GM18502 (cell line): ENCODE measurements around the gene FAM171A2.

Experiments
- ATAC-seq: cut with Tn5 transposase; IDR thresholded peaks from one replicate; pipeline ENCODE4 v1.9.1; 2021; ENCODE audit warnings: mild to moderate bottlenecking; ENCODE audit not compliant: unreplicated experiment, poor library complexity

The FAM171A2 gene

DNA sequence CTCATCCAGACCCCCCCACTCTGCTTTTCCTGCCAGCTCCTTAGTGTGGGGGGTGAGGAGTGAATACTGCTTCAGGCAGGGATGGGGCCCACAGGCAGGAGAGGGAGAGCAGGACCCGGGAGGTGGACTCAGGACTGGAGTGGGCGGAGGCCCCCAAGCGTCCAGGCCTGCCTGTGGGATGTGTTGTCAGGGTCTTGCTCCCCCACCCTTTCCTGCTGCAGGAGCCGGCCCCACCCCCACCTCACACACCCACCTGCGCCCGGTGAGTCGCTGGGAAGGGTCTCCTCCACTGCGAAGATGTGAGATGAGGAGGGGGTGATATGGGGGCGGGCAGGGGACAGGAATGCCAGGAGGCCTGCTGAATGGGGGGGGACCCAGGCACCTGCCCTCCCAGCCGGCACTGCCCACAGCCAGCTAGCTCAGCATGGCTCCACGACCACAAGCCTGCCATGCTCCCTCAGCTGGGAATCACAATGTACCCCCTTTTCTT, 1.1 kb downstream of the FAM171A2 start:
- no peak for ATAC-seq

DNA sequence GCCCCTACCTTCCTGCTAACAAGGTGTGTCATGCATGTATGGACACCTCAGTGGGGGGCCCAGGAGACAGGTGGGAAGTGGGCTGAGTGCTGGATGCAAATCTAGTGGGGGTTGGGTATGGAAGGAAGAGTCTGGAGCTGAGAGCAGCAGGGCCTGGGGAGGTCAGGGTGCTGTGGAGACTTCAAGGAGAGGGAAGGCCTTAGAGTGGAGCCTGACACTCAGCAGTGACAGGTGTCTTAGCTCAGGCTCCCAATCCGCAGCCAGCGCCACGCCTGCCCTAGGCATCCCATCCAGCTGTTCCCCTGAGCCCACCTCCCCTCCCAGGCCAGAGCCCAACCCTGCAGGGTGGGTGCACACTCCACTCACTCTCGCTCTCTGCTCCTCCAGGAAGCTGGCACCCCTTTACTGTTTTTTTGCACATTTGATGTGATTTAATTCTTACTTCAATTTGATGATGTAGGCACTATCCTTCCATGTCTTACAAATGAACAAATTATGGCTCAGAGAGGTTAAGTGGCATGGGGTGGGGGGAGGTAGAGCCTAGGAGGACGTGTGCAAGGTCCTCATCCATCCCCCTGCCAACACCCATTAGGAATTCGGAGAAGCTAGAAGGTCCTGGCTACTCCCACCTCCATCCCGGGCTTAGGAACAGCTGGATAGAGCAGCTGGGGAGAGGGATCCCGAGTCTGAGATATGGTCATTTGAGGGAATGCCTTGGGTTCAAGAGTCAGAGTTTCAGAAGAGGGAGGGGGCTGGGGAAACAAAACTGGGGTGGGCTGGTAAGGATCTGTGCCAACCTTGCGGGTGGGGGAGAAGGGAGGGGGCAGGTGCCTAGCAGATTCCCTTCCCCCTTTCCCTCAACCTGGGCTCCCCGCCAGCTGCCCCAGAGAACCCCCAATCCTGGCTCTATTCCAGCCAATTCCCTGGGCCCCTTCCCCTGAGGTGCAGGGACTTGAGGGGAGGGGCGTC, 2.1 kb downstream of the FAM171A2 start:
- ATAC-seq = no peak

DNA sequence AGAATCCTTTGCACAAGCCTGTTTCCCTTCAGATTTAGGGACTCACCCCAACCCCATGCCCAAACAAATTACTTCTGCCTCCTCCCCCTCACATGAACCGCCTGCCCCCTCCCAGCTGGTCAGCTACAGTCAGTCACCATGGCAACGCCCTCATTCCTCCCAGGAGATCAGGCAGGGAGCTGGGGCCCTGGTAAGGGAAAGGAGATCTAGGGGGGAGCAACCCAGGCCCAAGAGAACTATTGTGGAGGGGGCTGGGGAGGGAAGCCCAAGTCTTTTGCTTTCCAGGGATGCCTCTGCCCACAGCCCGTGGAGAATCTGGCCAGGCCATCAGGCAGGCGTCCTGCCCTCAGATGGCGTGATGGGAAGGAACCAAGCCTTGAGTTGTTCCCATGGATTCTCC, 2.8 kb downstream of the FAM171A2 start:
- ATAC-seq = no peak

DNA sequence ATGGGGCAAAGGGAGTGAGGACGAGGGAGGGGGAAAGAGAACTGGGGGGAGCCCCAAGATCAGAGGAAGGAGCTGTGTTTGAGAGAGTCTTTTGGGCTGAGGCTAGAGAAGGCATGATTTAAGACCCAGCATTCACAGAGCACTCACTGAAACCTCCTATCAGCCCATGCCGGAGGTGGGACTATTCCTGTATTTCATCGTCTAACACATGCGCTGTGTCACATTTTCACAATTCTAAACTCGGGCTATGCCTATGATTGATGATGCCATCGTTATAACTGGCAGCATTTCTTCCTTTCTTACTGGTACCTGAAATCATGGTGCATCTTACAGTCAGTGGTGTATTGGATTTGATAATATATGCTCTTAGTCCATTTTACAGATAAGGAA, 3.5 kb downstream of the FAM171A2 start:
- ATAC-seq = no peak

DNA sequence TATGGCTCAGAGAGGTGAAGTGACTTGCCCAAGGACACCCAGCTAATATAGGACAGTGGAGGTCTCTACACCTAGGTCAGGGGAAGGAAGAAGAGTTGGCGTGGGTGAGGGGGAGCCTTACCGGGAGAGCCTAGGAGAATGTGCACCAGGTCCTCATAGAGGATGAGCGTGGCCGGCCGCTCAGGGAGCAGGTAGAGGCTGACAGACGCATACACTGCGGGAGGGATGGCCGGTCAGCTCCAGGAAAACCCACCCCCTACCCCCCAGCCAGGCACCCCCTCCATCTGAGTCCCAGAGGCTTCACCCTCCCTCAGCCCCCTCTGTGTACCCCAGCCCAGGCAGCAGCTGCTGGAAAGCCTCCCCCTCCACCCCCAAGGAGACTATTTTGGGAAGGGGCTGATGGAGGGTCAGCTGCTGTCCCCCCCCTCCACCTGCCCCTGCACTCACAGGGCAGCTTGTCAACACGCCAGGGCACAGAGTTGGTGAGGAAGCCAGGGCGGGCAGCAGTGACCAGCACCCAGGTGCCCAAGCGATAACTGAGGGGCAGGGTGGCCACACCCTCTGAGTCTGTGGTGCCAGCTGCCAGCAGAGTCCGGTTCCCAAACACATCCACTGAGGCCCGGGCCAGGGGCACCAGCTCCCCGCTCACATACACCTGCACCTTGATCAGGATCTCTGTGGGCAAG, 4.1 kb downstream of the FAM171A2 start:
- no peak for ATAC-seq

DNA sequence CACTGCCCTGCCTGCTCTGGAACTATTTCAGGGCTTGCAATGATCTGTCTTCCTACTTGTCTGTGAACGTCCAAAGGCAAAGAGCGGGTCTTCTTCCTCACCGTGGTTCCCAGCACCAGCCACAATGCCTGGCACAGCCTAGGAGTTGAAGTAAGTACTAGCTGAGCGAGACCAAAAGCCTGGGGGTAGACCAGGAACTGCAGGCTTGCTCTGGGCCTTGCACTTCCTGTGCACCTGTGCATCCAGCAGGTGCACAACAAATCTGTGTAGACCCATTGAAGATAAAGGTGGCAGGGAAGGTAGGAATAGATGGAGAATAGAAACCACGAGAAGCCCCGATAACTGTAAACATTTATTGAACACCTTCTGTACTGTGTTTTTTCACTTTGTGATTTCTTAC, 4.6 kb downstream of the FAM171A2 start:
- ATAC-seq = no peak

DNA sequence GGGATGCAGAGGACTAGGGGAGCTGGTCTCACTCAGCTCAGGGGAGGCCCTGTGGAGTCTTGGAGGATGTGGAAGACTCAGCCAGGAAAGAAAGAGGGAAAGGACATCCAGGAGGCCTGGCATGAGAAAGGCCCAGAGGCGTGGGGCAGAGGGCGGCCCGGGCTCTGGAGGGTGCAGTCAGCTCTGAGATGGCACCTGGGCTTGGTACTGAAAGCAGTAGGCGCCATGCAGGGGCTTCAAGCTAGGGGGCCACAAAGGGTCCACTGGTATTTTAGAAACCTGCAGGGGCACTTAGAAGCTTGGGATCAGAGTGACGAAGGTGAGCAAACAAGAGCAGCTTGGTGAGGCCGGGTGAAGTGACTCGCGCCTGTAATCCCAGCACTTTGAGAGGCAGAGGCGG, 5.6 kb downstream of the FAM171A2 start:
- no peak for ATAC-seq

DNA sequence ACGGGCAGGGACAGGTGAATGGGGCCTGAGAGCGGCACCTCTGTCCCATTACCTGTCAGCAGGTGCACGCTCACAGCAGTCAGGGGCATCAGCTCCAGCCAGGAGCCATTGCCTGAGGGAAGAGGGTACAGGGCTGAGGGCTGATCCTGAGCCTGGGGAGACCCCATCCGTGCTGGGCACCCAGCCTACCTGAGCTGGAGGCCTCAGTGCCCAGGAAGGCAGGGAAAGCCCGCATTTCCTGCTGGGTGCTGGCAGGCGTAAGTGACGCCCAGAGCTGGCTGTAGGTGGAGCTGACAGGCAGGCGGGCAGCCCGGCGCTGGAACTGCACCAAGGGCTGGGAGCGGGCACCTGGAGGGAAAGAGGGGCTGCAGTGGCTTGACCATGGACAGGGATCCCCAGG, 7.4 kb downstream of the FAM171A2 start:
- ATAC-seq = no peak

DNA sequence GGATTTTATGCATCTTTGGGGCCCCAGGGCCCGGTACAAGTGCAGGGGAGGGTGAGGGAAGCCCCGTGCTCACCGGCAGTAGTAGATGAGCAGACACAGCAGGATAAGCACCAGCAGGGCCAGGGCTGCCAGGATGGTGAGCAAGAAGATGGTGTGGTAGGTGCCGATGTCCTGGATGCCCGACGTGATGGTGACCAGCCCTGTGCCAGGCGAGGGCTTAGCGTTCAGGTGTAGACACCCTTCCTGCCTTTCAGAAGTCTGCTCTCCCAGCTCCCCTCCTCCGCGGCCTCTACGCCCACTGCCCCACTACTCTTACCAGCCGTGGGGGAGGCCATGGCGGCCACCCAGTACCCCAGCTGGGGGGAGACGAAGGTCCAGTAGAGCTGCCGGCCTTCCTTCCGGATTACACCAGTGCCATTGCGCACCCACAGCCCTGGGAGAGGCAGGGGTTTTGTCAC, 8.0 kb downstream of the FAM171A2 start:
- no peak for ATAC-seq

DNA sequence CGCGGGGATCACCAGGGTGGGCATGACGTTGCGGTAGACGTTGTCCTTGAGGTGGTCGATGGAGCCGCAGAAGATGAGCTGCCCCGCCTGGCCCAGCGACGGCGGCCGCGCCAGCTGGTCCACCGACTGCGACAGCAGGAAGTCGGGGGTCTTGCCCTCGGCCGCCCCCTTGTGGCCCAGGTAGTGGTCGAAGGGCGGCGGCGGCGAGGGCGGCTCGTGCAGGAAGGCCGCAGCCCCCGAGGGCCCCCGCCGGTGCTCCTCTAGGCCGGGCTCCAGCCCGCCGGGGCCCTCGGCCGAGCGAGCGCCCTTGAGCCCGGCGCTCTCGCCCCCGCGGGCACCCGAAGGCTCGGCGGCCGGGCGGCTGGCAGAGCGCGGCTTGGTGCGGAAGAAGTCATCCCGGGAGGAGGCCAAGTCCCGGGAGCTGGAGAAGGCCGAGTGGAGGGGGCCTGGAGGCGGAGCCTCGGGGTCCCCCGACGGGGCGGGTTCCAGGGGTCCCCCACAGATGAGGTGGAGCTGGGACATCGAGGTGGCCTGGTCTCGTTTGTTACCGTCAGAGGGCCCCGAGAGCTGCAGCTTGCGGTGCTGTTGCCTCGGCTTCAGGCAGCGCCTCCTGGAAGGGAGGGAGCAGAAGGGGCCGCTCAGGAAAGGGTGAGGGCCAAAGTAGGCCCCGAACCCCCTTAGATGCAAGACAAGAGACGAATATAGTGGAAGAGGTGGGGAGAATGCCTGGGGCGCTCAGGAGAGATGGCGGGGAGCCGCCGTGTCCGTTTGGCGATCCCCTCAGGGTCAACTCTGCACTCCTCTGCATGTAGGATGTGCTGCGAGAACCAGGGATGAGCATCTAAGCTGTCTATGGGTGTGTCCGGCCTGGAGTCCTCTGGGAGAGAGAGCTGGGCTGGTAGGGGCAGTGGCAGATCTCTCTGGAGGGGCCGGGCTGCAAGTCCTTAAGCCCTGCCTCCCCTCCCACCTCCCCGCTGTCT, 8.8 kb downstream of the FAM171A2 start:
- ATAC-seq = no peak

DNA sequence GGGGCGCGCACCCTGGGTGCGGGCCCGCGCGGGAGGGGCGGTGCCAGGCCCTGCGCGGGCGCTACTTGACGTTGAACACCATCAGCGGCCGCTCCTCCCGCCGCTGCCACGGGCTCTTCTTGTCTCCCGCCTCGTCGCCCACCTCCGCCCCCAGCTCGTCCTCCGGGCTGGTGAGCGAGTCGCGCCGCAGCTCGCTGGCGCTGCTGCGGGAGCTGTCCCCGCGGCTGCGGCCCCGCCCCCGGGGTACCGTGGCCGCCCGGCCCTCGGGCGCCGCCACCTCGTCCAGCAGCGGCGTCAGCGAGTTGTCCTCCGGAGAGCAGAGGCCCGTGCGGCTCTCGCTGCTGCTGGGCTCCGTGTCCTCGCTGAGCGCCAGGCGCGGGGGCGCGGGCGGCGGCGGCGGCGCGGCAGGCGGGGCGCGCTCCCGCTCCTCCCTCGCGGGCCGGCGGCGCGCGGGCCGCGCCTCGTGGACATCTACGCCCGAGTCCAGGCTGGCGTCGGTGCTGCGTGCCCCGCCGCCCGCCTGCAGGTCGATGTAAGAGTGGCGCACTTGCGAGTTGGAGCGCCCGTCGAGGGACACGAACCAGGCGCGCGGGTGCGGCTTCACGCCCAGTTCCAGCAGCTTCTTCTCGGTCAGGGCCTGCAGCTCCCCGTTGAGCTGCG, 9.9 kb downstream of the FAM171A2 start:
- no peak for ATAC-seq

DNA sequence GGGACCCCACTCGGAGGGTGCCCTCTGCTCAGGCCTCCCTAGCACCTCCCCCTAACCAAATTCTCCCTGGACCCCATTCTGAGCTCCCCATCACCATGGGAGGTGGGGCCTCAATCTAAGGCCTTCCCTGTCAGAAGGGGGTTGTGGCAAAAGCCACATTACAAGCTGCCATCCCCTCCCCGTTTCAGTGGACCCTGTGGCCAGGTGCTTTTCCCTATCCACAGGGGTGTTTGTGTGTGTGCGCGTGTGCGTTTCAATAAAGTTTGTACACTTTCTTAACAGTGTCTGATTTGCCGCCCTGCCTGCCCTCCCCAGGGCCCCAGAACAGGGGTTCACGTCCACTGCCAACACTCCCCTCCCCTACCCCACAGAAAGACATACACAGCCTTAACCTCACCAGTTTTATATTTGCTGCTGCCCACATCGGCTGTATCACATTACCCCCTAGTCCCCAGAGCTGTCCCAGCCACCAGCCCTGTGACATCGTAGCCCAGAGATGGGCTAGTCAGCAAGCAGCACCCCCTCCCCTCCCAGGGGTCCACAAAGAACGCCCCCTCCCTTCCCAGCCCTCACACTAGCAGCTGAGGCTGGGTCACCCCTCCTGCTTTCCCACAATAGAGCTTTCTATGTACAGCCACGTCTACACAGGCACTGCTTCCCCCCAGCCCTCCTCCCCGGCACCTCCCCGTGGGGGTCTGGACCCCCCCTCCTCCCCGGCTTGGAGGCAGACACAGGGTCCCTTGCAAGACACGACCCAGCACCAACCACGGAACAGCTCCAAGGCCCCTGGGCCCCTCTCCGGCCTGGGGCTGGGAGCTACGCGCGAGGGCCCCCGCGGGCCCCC, 10.6 kb downstream of the FAM171A2 start:
- ATAC-seq = no peak

DNA sequence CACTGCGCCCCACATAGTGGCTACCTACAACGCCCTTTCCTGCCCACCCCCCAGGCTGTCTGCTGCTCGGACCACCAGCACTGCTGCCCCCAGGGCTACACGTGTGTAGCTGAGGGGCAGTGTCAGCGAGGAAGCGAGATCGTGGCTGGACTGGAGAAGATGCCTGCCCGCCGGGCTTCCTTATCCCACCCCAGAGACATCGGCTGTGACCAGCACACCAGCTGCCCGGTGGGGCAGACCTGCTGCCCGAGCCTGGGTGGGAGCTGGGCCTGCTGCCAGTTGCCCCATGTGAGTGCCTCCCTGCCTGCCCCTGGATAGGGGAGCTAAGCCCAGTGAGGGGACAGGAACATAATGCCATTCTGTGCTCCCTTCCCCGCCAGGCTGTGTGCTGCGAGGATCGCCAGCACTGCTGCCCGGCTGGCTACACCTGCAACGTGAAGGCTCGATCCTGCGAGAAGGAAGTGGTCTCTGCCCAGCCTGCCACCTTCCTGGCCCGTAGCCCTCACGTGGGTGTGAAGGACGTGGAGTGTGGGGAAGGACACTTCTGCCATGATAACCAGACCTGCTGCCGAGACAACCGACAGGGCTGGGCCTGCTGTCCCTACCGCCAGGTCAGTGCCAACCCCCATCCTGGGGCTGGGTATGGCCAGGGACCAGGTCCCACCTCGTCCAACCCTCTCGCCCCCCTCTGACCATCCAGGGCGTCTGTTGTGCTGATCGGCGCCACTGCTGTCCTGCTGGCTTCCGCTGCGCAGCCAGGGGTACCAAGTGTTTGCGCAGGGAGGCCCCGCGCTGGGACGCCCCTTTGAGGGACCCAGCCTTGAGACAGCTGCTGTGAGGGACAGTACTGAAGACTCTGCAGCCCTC, 11.5 kb downstream of the FAM171A2 start:
- ATAC-seq = no peak

DNA sequence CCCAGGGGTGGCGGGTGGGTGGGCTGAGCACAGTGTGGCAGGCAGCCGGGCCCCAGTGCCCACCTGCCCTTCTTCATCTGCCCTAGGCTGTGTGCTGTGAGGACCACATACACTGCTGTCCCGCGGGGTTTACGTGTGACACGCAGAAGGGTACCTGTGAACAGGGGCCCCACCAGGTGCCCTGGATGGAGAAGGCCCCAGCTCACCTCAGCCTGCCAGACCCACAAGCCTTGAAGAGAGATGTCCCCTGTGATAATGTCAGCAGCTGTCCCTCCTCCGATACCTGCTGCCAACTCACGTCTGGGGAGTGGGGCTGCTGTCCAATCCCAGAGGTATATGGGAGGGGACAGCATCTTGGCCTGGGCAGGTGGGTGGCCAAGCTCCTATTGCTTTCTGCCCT, 12.2 kb downstream of the FAM171A2 start:
- no peak for ATAC-seq

DNA sequence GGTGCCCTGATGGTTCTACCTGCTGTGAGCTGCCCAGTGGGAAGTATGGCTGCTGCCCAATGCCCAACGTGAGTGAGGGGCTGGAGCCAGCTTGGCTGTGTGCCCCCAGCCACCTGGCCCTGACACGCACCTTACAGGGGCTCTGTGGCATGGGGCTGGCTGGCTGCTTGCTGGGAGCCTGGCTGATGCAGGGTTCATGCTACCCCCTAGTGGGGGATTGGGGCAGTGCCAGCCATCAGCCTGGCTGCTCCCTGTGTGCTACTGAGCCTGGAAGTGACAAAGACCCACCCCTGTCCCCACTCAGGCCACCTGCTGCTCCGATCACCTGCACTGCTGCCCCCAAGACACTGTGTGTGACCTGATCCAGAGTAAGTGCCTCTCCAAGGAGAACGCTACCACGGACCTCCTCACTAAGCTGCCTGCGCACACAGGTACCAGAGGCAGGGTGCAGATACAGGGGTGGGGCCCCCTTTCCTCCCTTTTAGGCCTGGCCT, 12.9 kb downstream of the FAM171A2 start:
- ATAC-seq = no peak

DNA sequence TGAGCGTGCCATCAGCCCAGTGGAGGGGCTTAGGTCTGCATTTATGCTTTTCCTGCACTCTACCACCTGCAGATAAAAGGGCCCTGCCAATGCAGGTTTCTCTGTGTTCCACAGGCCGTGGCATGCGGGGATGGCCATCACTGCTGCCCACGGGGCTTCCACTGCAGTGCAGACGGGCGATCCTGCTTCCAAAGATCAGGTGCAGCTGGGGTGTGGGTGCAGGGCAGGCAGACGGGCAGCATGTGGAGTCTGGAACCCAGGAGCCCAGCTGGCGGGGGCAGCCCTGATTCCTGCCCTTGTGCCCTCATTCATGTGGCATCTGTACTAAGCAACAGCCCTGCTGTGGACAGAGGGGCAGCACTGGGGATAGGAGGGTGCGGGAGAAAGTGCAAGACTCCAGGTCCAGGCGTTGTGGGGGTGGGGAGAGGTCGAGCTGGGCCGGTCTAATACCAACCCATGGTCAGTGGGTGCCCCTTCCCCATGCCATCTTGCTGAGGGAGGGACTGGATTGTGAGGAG, 14.0 kb downstream of the FAM171A2 start:
- ATAC-seq = no peak

DNA sequence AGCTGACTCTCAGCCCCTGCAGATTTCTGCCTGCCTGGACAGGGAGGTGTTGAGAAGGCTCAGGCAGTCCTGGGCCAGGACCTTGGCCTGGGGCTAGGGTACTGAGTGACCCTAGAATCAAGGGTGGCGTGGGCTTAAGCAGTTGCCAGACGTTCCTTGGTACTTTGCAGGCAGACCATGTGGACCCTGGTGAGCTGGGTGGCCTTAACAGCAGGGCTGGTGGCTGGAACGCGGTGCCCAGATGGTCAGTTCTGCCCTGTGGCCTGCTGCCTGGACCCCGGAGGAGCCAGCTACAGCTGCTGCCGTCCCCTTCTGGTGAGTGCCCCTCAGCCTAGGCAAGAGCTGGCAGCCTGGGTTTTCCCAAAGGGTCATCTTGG, 14.7 kb downstream of the FAM171A2 start:
- no peak for ATAC-seq
